Mesendoderm (in vitro differentiated cells): Measurements from ENCODE around the gene PLEKHG3.

Experiments used
- DNase-seq: peaks from one replicate; pipeline ENCODE4 v3.0.0; 2013
- H2AK5ac ChIP-seq: 2 replicates; pipeline ENCODE4 v1.6.1; 2013; ENCODE audit warnings: low read length, inconsistent platforms
- H2BK120ac ChIP-seq: 2 replicates; pipeline ENCODE4 v1.6.1; 2013; ENCODE audit warnings: low read depth, mild to moderate bottlenecking, low read length, moderate library complexity, mixed read lengths
- H2BK15ac ChIP-seq: replicated peaks from 2 replicates; pipeline ENCODE4 v1.6.1; 2013; ENCODE audit warnings: low read depth, mild to moderate bottlenecking, moderate library complexity
- H2BK5ac ChIP-seq: 2 replicates; pipeline ENCODE4 v1.6.1; 2013; ENCODE audit warnings: low read length, inconsistent platforms
- H3K18ac ChIP-seq: 2 replicates; pipeline ENCODE4 v1.6.1; 2013; ENCODE audit warnings: mild to moderate bottlenecking, low read length, mixed read lengths
- H3K23ac ChIP-seq: one replicate; pipeline ENCODE4 v1.6.1; 2013; ENCODE audit warnings: low read length
- H3K27ac ChIP-seq: 2 replicates; pipeline ENCODE4 v1.5.1; 2013; ENCODE audit warnings: low read depth, mild to moderate bottlenecking, inconsistent platforms, low read length, moderate library complexity
- H3K27me3 ChIP-seq: 2 replicates; pipeline ENCODE4 v1.6.1; 2013; ENCODE audit warnings: low read length, control low read depth, mild to moderate bottlenecking, inconsistent platforms; ENCODE audit not compliant: insufficient read depth, poor library complexity
- H3K36me3 ChIP-seq: 2 replicates; pipeline ENCODE4 v1.6.1; 2013; ENCODE audit warnings: low read length, inconsistent platforms; ENCODE audit not compliant: control insufficient read depth, insufficient read depth
- H3K4ac ChIP-seq: one replicate; pipeline ENCODE4 v1.6.1; 2013; ENCODE audit warnings: low read depth, mild to moderate bottlenecking, low read length, moderate library complexity
- H3K4me1 ChIP-seq: 2 replicates; pipeline ENCODE4 v1.6.1; 2013; ENCODE audit warnings: low read depth, low read length, inconsistent platforms; ENCODE audit not compliant: control insufficient read depth
- H3K4me2 ChIP-seq: 2 replicates; pipeline ENCODE4 v1.6.1; 2013; ENCODE audit warnings: low read length
- H3K4me3 ChIP-seq: 2 replicates; pipeline ENCODE4 v1.5.1; 2013; ENCODE audit warnings: mild to moderate bottlenecking, low read length
- H3K56ac ChIP-seq: one replicate; pipeline ENCODE4 v1.6.1; 2013; ENCODE audit warnings: low read length
- H3K79me1 ChIP-seq: 2 replicates; pipeline ENCODE4 v1.6.1; 2013; ENCODE audit warnings: low read length, inconsistent platforms
- H3K79me2 ChIP-seq: 2 replicates; pipeline ENCODE4 v1.6.1; 2013; ENCODE audit warnings: mild to moderate bottlenecking, low read length; ENCODE audit not compliant: control insufficient read depth, insufficient read depth
- H3K9ac ChIP-seq: 2 replicates; pipeline ENCODE4 v1.6.1; 2013; ENCODE audit warnings: low read length, inconsistent platforms
- H4K5ac ChIP-seq: one replicate; pipeline ENCODE4 v1.6.1; 2013; ENCODE audit warnings: low read length
- H4K8ac ChIP-seq: one replicate; pipeline ENCODE4 v1.6.1; 2013; ENCODE audit warnings: low read depth, mild to moderate bottlenecking, control low read depth, low read length, moderate library complexity
- WGBS: extraction: QIAGEN DNeasy Blood & Tissue Kit; methylation state at CpG from one replicate; pipeline ENCODE4 v1.1.7; 2013; ENCODE audit warnings: low lambda C conversion rate, missing lambda C conversion rate; ENCODE audit not compliant: insufficient coverage; ENCODE audit errors: extremely low coverage; 5-methylcytosine and 5-hydroxymethylcytosine counted together

The PLEKHG3 gene

DNA sequence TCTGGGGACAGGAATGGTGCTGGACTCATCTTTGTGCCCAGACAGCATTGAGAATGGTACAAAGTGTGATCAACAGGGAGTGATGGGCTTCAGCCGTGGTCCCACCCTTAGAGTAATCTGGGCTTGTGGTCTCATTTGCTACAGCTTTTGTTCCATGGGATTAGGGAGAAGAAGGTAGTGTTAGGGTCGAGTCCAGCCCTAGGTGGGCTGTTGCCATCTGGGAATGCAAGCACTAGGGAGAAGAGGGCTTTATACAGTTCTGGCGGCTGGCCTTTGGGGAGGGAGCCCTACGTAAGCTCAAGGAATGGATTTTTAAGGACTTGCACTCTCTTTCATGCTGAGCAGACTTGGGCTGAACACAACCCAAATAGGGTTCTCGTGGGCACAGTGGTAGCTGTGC, 4.9 kb downstream of the PLEKHG3 start:
- Histone ChIP-seq H3K4me1 (peaks cover 31% of the 10 kb centered on the region), H3K79me1 (peaks cover 13% of the 10 kb centered on the region), H2BK5ac (no peak overlapping the region), H3K27ac (no peak overlapping the region), H2BK120ac (no peak overlapping the region), H3K56ac (peak overlapping the region; percentile 79), H3K27me3 (no peaks in the 10 kb centered on the region), H3K36me3 (no peaks in the 10 kb centered on the region), H3K9ac (peak overlapping the region; percentile 43), H3K4me2 (peak overlapping the region; percentile 68), H3K4me3 (no peak overlapping the region), H2AK5ac (peak overlapping the region; percentile 87), H4K5ac (no peak overlapping the region), H3K4ac (no peak overlapping the region), H2BK15ac (no peak overlapping the region), H3K79me2 (peaks cover 41% of the 10 kb centered on the region), H4K8ac (no peak overlapping the region), H3K18ac (peak overlapping the region; percentile 69), H3K23ac (peak overlapping the region; percentile 85)
- no CpG with 5 or more reads among the region's 5 CpGs for WGBS
- no peak for DNase-seq

GRCh38 chr14:64711039-64711438, 6.8 kb downstream of the PLEKHG3 start:
- H2BK120ac ChIP-seq = no peak overlapping the region
- no peak overlapping the region for H3K18ac ChIP-seq
- H3K27ac ChIP-seq = no peak overlapping the region
- H3K4me3 ChIP-seq = no peak overlapping the region
- H3K79me1 ChIP-seq = peaks cover 13% of the 10 kb centered on the region
- H2AK5ac ChIP-seq = no peak overlapping the region
- no CpG with 5 or more reads among the region's 5 CpGs for WGBS
- H3K36me3 ChIP-seq = no peaks in the 10 kb centered on the region
- H3K4me1 ChIP-seq = peaks cover 40% of the 10 kb centered on the region
- no peak overlapping the region for H3K56ac ChIP-seq
- no peak overlapping the region for H4K8ac ChIP-seq
- no peaks in the 10 kb centered on the region for H3K27me3 ChIP-seq
- no peak for DNase-seq
- H2BK15ac ChIP-seq = no peak overlapping the region
- no peak overlapping the region for H3K4me2 ChIP-seq
- H4K5ac ChIP-seq = no peak overlapping the region
- H3K9ac ChIP-seq = no peak overlapping the region
- H3K4ac ChIP-seq = no peak overlapping the region
- H2BK5ac ChIP-seq = no peak overlapping the region
- no peak overlapping the region for H3K23ac ChIP-seq
- peaks cover 38% of the 10 kb centered on the region for H3K79me2 ChIP-seq

GRCh38 chr14:64713677-64714076, 9.5 kb downstream of the PLEKHG3 start:
- H3K4me2 ChIP-seq = no peak overlapping the region
- no peak for DNase-seq
- H3K4ac ChIP-seq = no peak overlapping the region
- H3K18ac ChIP-seq = no peak overlapping the region
- peaks cover 41% of the 10 kb centered on the region for H3K4me1 ChIP-seq
- no peak overlapping the region for H3K23ac ChIP-seq
- H3K36me3 ChIP-seq = no peaks in the 10 kb centered on the region
- H4K8ac ChIP-seq = no peak overlapping the region
- no peak overlapping the region for H2AK5ac ChIP-seq
- no peak overlapping the region for H3K56ac ChIP-seq
- H3K79me1 ChIP-seq = peaks cover 19% of the 10 kb centered on the region
- H4K5ac ChIP-seq = no peak overlapping the region
- H3K9ac ChIP-seq = no peak overlapping the region
- no peak overlapping the region for H3K4me3 ChIP-seq
- peaks cover 46% of the 10 kb centered on the region for H3K79me2 ChIP-seq
- no peak overlapping the region for H2BK15ac ChIP-seq
- H2BK120ac ChIP-seq = no peak overlapping the region
- H3K27ac ChIP-seq = no peak overlapping the region
- H3K27me3 ChIP-seq = no peaks in the 10 kb centered on the region
- no peak overlapping the region for H2BK5ac ChIP-seq

DNA sequence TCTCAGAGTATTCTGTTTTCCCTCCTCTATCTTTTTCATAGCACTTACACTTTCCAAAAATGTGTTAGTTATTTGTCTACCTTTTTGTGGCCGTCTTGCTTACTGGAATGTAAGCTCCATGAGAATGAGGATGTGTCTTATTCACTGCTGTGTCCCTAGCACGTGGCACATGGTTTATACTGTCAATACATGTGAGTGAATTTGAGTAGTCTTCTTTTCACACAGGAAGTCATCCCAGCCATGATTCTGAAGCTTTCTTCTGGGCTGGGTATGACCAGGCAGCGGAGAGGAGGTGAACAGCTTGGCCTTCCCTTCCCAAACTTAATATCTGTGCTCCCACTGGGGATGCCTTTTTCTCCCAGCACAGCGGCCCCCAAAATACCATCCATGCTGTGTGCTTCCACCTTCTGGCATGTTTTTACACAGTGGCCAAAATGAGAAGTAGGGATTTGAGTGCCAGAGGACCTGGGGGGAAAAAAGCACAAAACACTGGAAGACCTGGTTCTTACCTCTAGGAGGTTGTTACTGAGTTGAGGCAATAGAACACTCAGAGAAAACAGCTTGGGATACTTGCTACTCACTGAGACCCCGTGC, 10.3 kb downstream of the PLEKHG3 start:
- peak overlapping the region; percentile 62 for H3K18ac ChIP-seq
- peak overlapping the region; percentile 41 for H2AK5ac ChIP-seq
- no peak overlapping the region for H3K4me2 ChIP-seq
- no peak overlapping the region for H2BK15ac ChIP-seq
- no peak overlapping the region for H2BK5ac ChIP-seq
- H3K36me3 ChIP-seq = no peaks in the 10 kb centered on the region
- H3K27ac ChIP-seq = no peak overlapping the region
- no peak overlapping the region for H3K9ac ChIP-seq
- no CpG with 5 or more reads among the region's 5 CpGs for WGBS
- no peak overlapping the region for H2BK120ac ChIP-seq
- H4K8ac ChIP-seq = no peak overlapping the region
- no peak overlapping the region for H4K5ac ChIP-seq
- peaks cover 41% of the 10 kb centered on the region for H3K4me1 ChIP-seq
- no peaks in the 10 kb centered on the region for H3K27me3 ChIP-seq
- no peak overlapping the region for H3K23ac ChIP-seq
- H3K4me3 ChIP-seq = no peak overlapping the region
- H3K79me2 ChIP-seq = peaks cover 46% of the 10 kb centered on the region
- peak; percentile 19 for DNase-seq
- no peak overlapping the region for H3K4ac ChIP-seq
- peak overlapping the region; percentile 15 for H3K56ac ChIP-seq
- peaks cover 20% of the 10 kb centered on the region for H3K79me1 ChIP-seq

DNA sequence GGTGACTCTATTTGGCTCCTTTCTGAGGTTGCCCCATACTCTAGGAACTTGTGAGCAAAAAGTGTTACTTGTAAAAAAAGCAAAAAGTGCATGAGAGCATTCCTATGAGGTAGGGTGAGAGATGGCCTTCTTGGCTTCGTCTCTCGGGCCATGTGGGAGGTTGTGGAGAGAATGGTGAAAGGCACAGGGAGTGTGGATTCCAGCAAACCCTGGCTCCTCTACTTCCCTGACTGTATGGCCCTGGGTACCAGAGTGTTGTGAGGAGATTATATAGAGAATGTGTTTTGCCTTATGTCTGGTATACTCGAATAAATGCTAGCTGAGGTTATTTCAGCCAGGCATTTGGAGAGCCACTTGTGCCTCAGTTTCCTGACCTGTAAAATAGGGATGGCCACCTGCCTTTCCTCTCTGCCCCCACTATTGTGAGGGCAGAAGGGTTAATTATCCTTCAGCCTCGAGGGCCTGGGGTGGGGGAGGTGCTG, 11.0 kb downstream of the PLEKHG3 start:
- H3K4me3 ChIP-seq = no peak overlapping the region
- H3K79me1 ChIP-seq = peaks cover 20% of the 10 kb centered on the region
- H2BK15ac ChIP-seq = no peak overlapping the region
- H3K4ac ChIP-seq = no peak overlapping the region
- H4K5ac ChIP-seq = no peak overlapping the region
- no peak overlapping the region for H3K23ac ChIP-seq
- no peaks in the 10 kb centered on the region for H3K27me3 ChIP-seq
- peak overlapping the region; percentile 41 for H2AK5ac ChIP-seq
- peaks cover 45% of the 10 kb centered on the region for H3K4me1 ChIP-seq
- H3K27ac ChIP-seq = peak overlapping the region; percentile 86
- no peak overlapping the region for H2BK120ac ChIP-seq
- no peak overlapping the region for H3K9ac ChIP-seq
- H3K36me3 ChIP-seq = no peaks in the 10 kb centered on the region
- WGBS = no CpG with 5 or more reads among the region's 4 CpGs
- H2BK5ac ChIP-seq = no peak overlapping the region
- DNase-seq = peak; percentile 60
- no peak overlapping the region for H4K8ac ChIP-seq
- H3K4me2 ChIP-seq = no peak overlapping the region
- H3K56ac ChIP-seq = peak overlapping the region; percentile 88
- H3K79me2 ChIP-seq = peaks cover 44% of the 10 kb centered on the region
- H3K18ac ChIP-seq = peak overlapping the region; percentile 62
